ENCODE measurements around the gene MACF1.

Gene MACF1

DNA sequence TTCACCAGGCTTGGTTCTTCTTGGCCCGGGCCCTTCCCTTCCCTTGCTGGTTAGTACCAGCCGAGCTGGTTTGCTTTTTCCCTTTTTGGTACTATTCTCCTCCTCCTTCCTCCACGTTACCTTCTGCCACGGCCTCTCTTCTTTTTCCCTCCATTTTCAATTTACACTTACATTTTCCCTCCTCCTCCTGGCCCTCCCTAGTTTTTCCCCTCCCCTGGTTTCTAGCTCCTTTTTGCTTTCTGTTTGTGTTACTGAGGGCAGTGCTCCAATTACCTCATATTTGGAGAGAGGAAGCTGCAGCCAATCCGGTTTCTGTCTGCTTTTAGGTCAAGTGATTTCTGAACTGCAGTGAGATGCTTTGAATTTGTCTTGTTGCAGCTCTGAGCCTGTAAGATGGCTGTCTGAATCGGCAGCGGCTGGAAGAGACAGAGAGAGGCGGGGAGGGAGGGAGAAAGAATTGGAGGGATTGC is 63.7 kb downstream of the MACF1 start:
- no peak for DNase-seq

DNA sequence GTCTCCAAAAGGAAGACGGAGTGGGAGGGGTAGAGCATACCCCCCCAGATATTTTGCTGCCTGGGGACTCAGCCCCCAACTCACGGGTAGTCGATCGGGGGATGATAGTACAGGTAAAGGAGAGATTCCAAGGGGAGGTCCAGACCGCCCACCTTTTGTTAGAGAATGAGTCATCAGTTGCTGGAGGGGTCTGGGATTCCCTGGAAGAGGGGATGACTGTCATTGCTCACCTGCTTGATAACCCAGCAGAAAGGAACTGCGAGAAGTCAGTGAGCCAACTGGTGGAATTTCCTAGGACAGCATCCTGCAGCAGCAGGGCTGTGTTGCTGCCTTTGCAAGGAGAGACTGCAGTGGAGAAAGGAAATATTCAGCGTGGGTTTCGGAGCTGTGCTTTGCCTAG is 64.4 kb downstream of the MACF1 start:
- no peak for DNase-seq

DNA sequence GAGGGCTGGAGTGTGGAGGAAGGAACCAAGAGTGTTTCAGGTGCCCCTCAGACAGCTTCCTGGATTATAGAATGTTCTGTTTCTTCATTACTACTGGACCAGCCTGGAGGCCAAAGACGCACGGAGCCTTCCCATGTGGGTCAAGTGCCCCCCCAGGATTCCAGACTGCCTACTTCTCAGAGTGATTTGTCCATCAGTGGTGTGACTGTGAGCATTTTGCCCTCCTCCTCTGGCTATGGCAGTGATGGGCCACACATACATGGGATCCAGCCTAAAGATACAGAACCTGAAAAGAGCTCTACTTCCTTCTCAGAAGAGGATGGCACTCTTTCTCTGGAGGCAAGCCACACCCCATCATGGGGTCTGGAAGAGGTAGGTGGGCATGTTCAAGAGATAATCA is 64.9 kb downstream of the MACF1 start:
- no peak for DNase-seq

DNA sequence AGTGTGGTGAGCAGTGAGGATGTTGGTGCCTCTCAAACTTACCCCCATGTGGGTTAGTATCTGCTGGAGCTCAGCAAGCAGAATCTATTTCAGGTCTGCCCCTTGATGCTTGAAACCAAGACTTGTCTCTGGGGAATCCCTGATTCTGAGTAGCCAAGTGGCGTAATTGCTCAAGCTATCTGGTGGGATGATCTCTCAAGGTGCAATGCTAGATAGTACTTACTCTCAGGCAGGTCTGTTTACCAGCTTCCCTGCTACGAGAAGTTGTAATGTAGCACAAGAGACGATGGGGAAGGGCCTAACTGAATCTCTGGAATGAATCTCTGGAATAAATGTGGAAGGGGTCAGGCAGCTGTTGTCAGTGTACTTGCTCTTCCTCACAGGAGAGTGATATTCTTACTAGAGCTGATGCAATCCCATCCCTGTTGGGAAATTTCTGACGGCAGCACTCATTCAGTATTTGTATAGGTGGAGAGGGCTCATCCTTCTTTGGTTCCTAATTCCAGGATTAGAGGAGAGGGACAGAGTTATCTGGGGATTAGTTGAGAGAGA is 65.4 kb downstream of the MACF1 start:
- no peak for DNase-seq

DNA sequence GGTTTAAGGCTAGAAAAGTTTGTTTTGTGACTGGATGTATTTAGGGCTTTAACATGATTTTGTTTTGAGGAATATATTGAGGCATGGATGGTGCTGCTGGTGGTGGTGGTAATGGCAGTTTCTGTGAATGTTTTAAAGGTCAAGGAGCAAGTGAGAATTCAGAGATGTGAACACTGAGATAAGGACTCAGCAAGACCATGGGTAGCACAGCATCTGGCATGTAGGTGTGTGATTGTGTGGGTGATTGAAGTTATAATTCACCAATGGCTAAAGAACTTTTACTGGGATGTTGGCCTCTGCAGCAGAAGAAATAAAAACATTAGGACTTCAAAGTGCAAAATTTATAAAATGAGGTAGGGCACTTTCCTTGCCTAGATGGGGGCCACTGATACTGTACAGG is 65.9 kb downstream of the MACF1 start:
- no peak for DNase-seq

DNA sequence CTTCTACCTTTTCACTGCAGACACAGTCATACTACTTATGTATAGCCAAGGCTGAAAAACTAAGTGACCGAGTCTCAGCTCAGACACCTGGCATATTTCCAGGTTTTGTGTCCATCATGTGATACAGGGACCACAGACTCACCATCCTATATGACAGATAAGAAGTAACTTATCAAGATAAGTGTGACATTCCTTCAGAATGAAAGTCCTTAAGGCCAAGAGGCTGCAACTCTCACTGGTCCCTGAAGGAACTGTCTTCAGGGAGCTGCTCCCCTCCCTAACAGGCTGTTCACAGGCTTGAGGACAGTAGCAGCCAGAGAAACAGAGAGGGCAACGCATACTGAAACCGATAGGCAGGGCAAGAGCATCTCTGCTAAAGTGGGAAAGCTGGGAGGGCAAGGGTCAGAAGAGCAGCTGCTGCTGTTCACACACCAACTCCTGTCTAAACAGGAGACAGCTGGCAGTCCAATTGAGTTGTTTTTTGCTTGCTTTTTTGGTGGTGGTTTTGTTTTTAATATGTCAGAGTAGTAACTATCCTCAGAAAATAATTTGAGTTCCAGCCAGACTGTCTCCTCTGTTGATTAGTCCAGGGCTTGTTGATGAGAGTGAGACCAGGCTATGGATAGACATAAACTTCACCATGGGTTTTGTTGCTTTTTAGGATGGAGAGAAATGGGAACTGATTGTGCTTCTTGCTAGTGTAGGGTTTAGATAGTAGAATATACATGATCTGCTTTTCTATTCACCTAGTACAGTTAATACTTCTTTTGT is 67.7 kb downstream of the MACF1 start:
- DNase-seq, result no peak

DNA sequence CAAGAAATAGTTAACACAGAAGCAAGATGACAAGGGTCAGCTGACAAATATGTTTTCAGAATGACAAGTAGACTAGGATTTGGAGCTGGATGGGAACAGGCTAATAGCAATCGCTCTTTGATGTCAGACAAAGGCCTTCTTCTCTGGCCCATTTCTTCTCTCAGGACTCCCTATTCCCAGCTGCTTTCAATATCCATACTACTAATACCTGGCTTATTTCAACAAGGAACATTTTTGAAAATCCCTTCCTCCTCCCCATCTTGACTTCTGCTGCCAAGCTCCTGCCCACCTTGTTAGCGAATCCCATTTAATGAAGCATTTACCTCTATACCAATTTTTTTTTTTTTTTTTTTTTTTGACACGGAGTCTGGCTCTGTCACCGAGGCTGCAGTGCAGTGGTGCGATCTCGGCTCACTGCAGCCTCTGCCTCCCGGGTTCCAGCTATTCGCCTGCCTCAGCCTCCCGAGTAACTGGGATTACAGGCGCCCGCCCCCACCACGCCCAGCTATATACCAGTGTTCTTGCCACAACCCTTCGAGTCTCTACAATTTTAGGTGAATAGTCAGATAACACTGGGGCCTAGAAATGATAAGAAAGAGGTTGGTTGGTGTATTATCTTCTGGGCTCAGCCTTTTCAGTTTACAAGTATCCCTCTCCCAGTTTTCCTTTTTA is 68.4 kb downstream of the MACF1 start:
- no peak for DNase-seq

DNA sequence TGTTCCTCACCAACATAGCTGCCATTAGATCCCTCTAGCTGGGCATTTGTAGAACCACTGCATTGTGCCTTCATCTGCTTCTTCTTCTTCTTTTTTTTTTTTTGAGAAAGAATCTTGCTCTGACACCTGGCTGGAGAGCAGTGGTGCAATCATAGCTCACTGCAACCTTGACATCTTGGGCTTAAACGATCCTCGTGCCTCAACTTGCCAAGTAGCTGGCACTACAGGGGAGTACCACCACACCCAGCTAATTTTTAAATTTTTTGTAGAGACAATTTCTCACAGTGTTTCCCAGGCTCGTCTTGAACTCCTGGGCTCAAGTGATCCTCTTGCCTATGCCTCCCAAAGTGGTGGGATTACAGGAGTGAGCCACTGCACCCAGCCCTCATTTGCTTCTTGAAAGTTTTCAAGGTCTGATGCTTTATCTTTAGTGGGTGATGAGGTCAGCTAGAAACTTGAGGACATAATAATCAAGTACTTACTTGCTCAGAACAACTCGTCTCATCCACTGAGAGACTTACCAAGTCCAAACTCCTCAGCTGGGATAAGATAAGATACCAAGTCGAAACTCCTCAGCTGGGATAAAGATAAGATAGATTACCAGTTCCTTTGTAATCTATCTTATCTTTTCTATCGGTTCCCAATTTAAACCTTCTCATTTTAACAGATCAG is 71.5 kb downstream of the MACF1 start:
- DNase-seq, result no peak

DNA sequence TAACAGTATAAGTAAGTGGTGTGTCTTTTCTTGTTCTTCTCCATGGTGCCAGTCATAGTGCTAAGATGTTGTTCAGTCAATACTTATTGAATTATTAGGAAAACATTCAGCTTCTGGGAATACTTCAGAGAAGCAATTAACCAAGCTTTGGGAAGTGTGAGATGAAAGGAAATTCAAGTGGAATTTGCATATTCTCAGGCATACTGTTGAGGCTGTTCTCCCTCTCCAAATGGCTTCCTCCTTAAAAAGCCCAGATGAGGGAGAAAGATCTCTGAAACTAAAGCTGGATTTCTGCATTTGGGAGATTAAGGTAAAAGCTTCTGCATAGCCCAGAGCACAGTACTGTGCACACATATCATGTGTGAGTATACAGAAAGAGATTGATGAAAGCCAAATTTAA is 73.4 kb downstream of the MACF1 start:
- DNase-seq, result no peak

DNA sequence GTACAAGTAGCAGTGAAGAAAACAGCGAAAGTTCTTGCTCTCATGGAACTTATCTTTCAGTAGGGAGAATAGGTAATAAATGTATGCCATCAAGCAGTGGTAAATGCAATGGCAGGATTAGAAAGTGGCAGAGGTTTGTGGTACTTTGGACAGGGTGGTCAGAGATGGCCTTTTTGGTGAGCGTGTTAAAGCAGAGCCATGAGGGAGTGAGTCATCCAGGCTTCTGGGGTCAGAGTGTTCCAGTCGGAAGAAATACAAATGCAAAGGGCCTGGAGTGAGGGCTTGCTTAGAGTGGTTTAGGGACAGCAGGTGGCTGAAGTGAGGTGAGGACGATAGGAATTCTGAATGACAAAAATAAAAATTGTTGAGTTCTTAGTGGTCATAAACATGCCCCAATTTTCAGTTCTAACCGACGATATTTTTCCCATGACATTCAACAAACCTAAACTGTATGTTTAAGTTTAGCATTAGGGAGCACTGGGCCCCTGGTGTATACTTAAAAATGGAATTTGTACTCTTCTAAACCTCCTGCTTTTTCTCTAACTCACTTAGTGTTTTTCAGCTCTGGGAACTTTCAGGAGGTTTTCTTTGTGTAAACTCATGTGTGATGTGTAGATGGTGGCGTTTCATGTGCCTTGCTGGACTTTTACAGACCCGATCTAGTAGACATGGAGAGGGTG is 78.2 kb downstream of the MACF1 start:
- no peak for DNase-seq

DNA sequence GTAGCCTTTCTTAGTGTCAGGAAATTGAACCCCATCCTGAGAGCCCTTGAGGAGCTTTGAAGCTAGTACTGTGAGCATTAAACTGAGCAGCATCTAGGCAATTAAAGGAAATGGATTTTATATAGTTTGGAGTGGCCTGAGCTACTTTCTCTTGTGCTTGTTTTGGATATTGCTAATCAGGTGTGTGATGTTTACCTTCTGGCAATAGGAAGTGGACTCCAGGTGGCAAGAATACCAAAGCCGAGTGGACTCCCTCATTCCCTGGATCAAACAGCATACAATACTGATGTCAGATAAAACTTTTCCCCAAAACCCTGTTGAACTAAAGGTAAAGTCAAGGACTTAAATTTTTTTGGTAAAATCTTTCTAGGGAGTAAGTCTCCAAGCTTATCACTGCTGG is 79.4 kb downstream of the MACF1 start:
- no peak for DNase-seq

DNA sequence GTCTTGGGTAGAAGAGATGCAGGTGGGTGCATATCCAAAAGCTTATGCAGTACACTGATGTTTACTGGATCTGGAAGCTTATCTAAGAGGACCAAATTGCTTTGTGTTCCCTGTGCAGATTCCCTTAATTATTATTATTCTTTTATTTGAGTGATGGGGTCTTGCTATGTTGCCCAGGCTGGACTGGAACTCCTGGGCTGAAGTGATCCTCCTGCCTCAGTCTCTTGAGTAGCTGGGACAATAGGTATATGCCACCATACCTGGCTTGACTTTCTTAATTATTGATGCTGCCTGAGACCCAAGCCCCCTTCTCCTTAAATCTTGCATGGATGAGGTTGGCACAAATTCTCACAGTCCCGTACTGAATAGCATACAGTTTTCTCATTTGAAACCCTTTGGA is 83.0 kb downstream of the MACF1 start:
- DNase-seq, result no peak

DNA sequence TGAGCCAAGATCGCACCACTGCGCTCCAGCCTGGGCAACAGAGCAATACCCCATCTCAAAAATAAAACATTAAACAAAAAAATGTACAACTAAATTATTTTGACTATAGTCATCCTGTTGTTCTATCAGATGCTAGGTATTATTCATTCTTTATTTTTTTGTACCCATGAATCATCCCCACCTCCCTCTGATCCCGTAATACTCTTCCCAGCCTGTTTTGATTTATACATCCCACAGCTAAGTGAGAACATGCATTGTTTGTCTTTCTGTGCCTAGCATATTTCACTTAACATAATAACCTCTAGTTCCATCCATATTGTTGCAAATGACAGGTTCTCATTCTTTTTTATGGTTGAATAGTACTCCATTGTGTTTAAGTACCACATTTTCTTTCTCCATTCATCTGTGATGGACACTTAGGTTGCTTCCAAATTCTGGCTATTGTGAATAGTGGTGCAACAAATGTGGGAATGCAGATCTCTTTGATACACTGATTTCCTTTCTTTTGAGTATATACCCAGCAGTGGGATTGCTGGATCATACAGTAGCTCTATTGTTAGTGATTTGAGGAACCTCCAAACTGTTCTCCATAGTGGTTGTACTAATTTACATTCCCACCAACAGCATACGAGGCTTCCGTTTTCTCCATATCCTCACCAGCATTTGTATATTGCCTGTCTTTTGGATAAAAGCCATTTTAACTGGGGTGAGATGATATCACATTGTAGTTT is 84.4 kb downstream of the MACF1 start:
- DNase-seq, result no peak

DNA sequence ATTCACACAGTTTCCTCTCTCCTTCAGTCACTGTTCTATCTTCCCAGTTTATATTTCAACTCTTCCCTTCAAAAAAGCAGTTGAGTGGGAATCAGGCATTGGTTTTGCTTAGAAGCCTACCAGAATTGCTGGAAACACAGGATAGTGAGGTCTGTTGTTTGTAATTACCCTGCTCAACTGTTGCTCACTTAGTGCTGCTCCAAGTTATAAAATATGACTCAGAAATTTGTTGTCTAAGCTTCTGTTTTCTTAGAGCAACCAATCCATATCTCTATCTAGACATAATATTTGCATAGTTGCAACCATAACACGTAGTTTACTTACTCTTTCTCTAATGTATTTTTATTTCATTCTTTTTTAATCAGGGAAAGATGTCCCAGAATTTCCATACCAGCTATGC is 87.9 kb downstream of the MACF1 start:
- no peak for DNase-seq

DNA sequence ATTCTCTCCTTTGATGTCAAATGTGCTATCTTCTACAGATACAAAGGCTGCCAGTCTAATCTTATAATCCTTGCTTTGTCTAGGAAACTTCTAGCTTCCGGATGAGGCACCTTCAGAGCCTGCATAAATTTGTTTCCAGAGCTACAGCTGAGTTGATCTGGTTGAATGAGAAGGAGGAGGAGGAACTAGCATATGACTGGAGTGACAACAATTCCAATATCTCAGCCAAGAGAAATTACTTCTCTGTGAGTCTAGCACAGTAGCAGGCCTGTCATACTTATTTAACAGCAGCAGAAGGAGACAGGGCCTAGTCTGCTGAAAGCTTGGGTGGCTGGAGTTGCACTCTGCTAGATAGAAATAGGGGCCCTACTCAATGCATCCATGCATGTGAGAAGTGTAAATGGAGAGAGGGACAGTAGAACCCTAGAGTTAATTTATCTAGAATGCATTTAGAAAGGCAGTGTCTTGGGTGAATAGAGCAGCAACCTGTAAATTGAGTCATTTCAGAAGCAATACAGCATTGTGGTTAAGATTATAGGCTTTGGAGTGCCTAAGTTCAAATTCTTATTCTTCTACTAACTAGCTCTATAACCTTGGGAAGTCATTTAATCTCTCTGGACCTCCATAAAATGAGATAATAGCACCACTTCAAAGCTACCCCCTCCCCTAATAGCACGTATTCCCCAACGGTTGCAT is 89.0 kb downstream of the MACF1 start:
- DNase-seq, result no peak

DNA sequence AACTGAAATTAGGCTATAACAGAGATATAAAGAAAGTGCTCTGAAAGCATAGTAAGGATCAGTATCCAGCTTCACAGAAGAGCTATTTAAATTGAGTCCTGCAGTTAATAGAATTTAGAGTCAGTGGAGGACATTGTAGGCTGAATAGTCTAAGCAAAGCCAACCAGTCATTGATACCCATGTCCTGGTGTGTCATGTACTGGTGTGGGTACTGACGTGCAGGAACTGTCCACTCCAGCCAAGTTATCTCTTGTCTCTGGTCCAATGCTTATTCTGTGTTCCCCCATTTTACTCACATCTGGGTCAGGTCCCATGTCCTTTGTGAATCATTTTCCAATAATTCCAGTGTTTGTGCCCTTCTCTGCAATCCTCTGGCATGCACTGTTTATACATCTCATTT is 90.0 kb downstream of the MACF1 start:
- no peak for DNase-seq

DNA sequence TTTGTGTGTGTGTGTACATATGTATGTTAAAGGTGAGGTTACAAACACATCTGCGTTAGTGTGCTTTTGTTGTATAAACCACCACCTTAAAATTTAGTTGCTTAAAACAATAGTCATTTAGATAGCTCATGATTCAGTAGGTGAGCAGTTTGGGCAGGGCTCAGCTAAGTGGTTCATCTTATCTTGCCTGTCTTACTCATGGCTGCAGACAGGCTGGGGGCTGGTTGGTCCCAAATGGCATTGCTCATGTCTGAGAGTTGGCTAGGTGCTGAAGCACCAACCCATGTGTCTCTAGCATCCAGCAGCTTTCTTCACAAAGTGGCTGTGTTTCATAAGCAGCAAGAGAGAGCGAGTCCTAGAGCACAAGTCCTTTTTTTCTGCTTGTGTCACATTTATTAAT is 91.4 kb downstream of the MACF1 start:
- DNase-seq, result peak; percentile 23

DNA sequence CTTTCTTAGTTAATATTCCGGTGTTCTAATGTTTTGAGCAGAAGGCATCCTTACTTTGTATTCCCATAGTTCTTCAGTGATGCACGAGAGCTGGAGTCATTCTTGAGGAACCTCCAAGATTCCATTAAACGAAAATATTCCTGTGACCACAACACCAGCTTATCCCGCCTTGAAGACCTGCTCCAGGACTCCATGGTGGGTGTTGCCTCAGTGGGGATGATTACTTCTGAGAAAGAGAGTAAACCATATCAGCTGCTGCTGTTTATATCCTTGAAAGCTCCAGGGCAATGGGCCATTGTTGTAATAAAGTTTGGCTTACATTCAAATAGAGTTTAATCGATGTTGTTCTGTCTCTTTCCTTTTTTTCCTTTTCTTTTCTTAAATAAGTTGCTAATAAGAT is 93.1 kb downstream of the MACF1 start:
- no peak for DNase-seq

DNA sequence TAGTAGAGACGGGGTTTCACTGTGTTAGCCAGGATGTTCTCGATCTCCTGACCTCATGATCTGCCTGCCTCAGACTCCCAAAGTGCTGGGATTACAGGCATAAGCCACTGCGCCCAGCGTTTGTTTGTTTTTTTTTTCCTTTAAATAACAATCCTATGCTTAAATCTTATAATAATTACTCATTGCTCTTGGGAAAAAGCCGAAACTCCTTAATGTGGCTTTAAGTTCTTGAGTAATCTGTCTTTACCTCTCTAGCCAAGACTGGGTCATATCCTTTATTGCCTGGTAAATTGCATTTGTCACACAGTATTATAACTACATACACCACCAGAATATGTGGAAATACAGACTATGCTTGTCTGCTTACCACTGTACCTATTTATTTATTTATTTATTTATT is 97.1 kb downstream of the MACF1 start:
- no peak for DNase-seq

DNA sequence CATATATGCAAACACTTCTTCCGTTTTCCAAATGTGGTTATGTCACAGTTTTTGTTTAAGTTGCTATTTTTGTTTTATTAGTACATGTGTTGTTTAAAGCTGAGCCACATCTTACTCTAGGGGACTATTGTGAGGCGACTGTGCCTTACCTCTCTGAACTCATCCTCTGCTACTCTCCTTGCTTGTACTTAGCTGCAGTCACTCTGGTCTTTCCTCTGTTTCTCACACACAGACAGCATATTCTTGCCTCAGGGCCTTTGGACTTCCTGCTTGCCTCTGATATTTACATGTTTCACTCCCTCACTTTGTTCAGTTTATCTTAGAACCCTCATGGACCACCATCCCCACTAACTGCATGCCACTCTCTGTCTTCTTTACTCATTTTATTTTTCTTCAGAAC is 101.1 kb downstream of the MACF1 start:
- DNase-seq, result no peak

DNA sequence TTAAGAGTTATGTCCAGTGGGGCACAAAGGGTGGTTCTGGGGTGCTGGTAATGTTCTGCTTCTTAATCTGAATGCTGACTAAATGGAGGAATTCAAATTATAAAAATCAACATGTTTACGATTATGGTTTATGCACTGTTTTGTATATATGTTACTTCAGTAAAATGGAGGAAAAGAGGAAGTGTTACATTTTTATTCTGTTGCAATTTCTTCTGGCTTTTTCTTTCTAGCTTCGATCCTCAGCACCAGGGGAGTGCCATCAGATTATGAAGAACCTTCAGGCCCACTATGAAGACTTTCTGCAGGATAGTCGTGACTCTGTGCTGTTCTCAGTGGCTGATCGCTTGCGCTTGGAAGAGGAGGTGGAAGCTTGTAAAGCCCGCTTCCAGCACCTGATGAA is 105.5 kb downstream of the MACF1 start:
- no peak for DNase-seq

DNA sequence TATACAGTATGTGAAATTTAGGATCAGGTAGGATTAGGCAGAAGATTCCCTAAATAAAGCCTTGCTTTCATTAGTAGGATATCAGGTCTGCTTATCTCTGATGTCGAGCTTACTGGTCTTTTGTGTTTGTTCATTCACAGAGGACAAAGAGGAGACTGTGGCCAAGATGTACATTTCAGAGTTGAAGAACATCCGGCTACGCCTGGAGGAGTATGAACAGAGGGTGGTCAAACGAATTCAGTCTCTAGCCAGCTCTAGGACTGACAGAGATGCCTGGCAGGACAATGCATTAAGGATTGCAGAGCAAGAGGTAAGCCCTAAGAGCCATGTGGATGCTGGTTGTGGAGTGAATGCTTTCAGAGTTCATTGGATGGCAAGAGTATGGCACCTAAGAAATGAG is 106.2 kb downstream of the MACF1 start:
- no peak for DNase-seq

Measured in stimulated activated CD4-positive, alpha-beta T cell treated with anti-CD3 and anti-CD28 coated beads, Interleukin-1b, Interleukin-23, amount 100 ng/mL, for 48 hours (primary cell).